TTC549 (cell line): ENCODE data around the gene NOL6.
"Not testable (repeated sequence)": the region's sequence is repeated elsewhere in the genome, so short reads cannot be mapped to it uniquely, and the experiment has no call there.

Experiments used
- FAIRE-seq: peaks from 2 replicates; lab custom pipeline; 2012; peaks lifted over from hg19 to GRCh38; lab: Jason Lieb, UNC

NOL6 gene

GRCh38 chr9:33433871-33434270 lies 39.9 kb downstream of the NOL6 start:
- FAIRE-seq = no peak

GRCh38 chr9:33431420-33431819 lies 42.3 kb downstream of the NOL6 start:
- FAIRE-seq = no peak

GRCh38 chr9:33430942-33431341 lies 42.8 kb downstream of the NOL6 start:
- no peak for FAIRE-seq

GRCh38 chr9:33429256-33429985 lies 44.3 kb downstream of the NOL6 start:
- FAIRE-seq = no peak

- FAIRE-seq = no peak
Measured at GRCh38 chr9:33426843-33427293, 46.9 kb downstream of the NOL6 start.

- FAIRE-seq = no peak
Measured at GRCh38 chr9:33425128-33425533, 48.6 kb downstream of the NOL6 start.

GRCh38 chr9:33424492-33424891 lies 49.2 kb downstream of the NOL6 start:
- not testable (repeated sequence) for FAIRE-seq

- FAIRE-seq = not testable (repeated sequence)
Measured at GRCh38 chr9:33424043-33424442, 49.7 kb downstream of the NOL6 start.

- no peak for FAIRE-seq
Measured at GRCh38 chr9:33419708-33420303, 53.9 kb downstream of the NOL6 start.

GRCh38 chr9:33418090-33418489 lies 55.6 kb downstream of the NOL6 start:
- no peak for FAIRE-seq

GRCh38 chr9:33416996-33417395 lies 56.7 kb downstream of the NOL6 start:
- no peak for FAIRE-seq

GRCh38 chr9:33415501-33416038 lies 58.2 kb downstream of the NOL6 start:
- FAIRE-seq = no peak

- no peak for FAIRE-seq
Measured at GRCh38 chr9:33414889-33415500, 58.7 kb downstream of the NOL6 start.

GRCh38 chr9:33414268-33414667 lies 59.5 kb downstream of the NOL6 start:
- FAIRE-seq = no peak
